Measurements from ENCODE around the gene RAD54L.
A peak's percentile ranks its signal among the peaks of the same experiment; 100 is the strongest.

- peak; percentile 82 to 99 (median 89) for TF ChIP-seq CTCF (IDR thresholded peaks at IDR 0.05 in 2 of 3, conservative IDR thresholded peaks at IDR 0.05 in 1 of 3; ENCODE audit: control insufficient read depth in 2 of 3, extremely low read depth in 1 of 3, insufficient read depth in 1 of 3, low read depth in 3 of 3, low read length in 3 of 3)
- peak; percentile 76 for TF ChIP-seq YY1 (IDR thresholded peaks at IDR 0.05; ENCODE audit: low read depth, low read length)
- TF ChIP-seq SMC3 (IDR thresholded peaks at IDR 0.05; ENCODE audit: borderline replicate concordance, low read length): peak; percentile 70; the same call in 1 of the 2 replicates
- TF ChIP-seq JUNB (IDR thresholded peaks at IDR 0.05): no peak
- TF ChIP-seq ZBTB33 (IDR thresholded peaks at IDR 0.05): no peak
- TF ChIP-seq ZBTB40 (IDR thresholded peaks at IDR 0.05; ENCODE audit: borderline replicate concordance): no peak
- TF ChIP-seq BCL3 (IDR thresholded peaks at IDR 0.05; ENCODE audit: borderline replicate concordance, insufficient read depth, low read depth, low read length, poor library complexity, severe bottlenecking): no peak
- no peak for TF ChIP-seq EP300 (IDR thresholded peaks at IDR 0.05; ENCODE audit: borderline replicate concordance in 1 of 2, control insufficient read depth in 1 of 2, low read depth in 2 of 2, low read length in 2 of 2)
Observed at GRCh38 chr1:46223472-46223943, 24.1 kb upstream of the RAD54L start.

All from GM12878 (cell line).